ENCODE measurements around the gene AHCYL1. TPM values are rescaled to one million over a fixed set of nuclear protein-coding genes. Genes with fewer than 3 reads are reported as not detected.

Gene AHCYL1
- total and polyA plus RNA-seq, 2 donors from 2014 or later, result 103 to 125 TPM

DNA sequence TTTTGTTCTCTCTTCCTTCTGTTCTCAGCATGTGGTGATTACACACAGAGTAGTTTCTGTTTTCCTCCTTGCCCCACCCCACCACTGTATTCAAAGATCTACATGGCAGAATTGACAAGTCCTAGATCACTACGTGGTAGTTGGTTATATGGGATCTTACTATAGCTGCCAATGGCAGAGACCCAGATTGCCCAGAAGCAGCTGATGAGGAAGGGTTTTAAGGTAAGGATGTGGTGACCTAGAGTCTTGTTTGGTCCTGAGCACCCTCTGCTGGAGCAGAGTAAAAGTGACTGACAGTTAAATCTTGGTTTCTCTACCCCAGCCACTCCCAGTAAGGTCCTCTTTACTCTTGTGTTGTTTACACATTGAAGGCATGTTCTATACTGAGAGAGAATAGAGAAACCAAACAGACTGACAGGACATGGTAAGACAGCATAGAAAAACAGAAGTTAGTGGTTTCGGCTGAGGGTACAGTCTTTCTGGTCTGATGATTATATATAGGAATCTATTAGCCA, 27.0 kb downstream of the AHCYL1 start:
- Histone ChIP-seq H3K9me3 (ENCODE audit: control insufficient read depth in 2 of 3, insufficient read depth in 1 of 3, low read length in 3 of 3) (no peaks in the 10 kb centered on the region), H3K27me3 (ENCODE audit: control insufficient read depth, insufficient read depth, low read length) (no peaks in the 10 kb centered on the region), H3K27ac (ENCODE audit: low read depth in 2 of 2, low read length in 2 of 2) (no peak overlapping the region), H3K4me1 (ENCODE audit: control insufficient read depth in 2 of 3, insufficient read depth in 2 of 3, low read depth in 1 of 3, low read length in 3 of 3) (peaks cover 0 to 10% (median 4%) of the 10 kb centered on the region in 3 donors), H3K9ac (ENCODE audit: low read length in 3 of 3) (no peak overlapping the region), H3K36me3 (ENCODE audit: control insufficient read depth in 2 of 3, insufficient read depth in 3 of 3, low read length in 3 of 3) (peaks cover 22 to 68% (median 52%) of the 10 kb centered on the region in 3 donors), H3K4me3 (ENCODE audit: low read length in 3 of 3) (no peak overlapping the region)
- intact Hi-C loops (cut with DNase I), result no loop called here
- FAIRE-seq (no peak), DNase-seq (peak in 2 of 5 donors; percentile 29 to 66)
- TF ChIP-seq, protein P1, sequence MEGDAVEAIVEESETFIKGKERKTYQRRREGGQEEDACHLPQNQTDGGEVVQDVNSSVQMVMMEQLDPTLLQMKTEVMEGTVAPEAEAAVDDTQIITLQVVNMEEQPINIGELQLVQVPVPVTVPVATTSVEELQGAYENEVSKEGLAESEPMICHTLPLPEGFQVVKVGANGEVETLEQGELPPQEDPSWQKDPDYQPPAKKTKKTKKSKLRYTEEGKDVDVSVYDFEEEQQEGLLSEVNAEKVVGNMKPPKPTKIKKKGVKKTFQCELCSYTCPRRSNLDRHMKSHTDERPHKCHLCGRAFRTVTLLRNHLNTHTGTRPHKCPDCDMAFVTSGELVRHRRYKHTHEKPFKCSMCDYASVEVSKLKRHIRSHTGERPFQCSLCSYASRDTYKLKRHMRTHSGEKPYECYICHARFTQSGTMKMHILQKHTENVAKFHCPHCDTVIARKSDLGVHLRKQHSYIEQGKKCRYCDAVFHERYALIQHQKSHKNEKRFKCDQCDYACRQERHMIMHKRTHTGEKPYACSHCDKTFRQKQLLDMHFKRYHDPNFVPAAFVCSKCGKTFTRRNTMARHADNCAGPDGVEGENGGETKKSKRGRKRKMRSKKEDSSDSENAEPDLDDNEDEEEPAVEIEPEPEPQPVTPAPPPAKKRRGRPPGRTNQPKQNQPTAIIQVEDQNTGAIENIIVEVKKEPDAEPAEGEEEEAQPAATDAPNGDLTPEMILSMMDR (IDR thresholded peaks at IDR 0.05; ENCODE audit: borderline replicate concordance, extremely low read depth, insufficient read depth), result peak; percentile 48

DNA sequence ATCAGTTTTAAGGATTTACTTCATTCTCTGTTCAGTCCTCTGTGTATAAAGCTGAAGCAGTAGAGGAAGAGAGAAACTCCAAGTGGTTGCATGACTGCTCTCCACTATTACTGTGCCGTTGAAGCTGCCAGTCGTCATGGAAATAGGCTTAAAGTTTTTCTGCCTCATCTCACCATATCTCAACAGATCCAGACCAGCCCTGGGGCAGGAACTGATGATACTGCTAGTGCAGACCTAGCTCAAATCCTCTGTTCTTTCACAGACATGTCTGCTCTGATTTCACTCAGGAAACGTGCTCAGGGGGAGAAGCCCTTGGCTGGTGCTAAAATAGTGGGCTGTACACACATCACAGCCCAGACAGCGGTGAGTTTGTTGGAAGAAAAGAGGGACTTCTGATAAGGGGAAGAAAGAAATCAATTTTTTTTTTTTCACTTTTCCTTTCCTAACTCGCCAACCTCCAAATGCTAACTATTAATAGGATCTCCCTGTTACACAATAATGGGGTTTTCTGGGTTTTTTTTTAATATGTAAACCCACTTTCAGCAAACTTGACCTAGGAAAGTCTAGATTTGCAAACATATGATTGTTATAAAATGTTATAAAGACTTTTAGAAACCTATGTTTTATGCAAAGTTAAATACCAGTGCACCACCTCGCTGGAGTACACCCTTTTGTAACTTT, 27.7 kb downstream of the AHCYL1 start:
- Histone ChIP-seq H3K4me1 (ENCODE audit: control insufficient read depth in 2 of 3, insufficient read depth in 2 of 3, low read depth in 1 of 3, low read length in 3 of 3) (peaks cover 0 to 4% (median 0%) of the 10 kb centered on the region in 3 donors), H3K4me3 (ENCODE audit: low read length in 3 of 3) (no peak overlapping the region), H3K27me3 (ENCODE audit: control insufficient read depth, insufficient read depth, low read length) (no peaks in the 10 kb centered on the region), H3K9me3 (ENCODE audit: control insufficient read depth in 2 of 3, insufficient read depth in 1 of 3, low read length in 3 of 3) (no peaks in the 10 kb centered on the region), H3K9ac (ENCODE audit: low read length in 3 of 3) (no peak overlapping the region), H3K36me3 (ENCODE audit: control insufficient read depth in 2 of 3, insufficient read depth in 3 of 3, low read length in 3 of 3) (peaks cover 24 to 74% (median 57%) of the 10 kb centered on the region in 3 donors), H3K27ac (ENCODE audit: low read depth in 2 of 2, low read length in 2 of 2) (no peak overlapping the region)
- DNase-seq, result no peak
- intact Hi-C loops (cut with DNase I), result no loop called here
- TF ChIP-seq, protein P1 (IDR thresholded peaks at IDR 0.05; ENCODE audit: borderline replicate concordance, extremely low read depth, insufficient read depth), result no peak
- FAIRE-seq, result no peak

DNA sequence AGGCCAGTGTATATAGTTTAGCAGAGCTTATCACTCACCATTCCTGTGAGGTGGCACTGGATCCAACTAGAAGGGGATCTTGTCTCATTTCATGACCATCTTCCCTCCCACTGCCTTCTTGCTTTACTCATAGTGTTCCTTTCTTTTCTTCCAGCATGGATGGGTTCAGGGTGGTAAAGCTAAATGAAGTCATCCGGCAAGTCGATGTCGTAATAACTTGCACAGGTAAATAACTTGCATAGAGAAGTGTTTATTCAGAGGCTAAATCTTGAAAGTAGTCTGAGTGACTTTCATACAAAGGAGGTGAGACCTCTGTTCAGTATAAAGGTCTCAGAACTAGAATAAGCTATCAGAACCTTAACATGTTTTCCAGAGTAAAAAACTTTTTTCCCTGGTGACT, 33.2 kb downstream of the AHCYL1 start:
- intact Hi-C loops (cut with DNase I), result no loop called here
- no peak for FAIRE-seq

More for the DNA sequence above, 33.2 kb downstream of the AHCYL1 start:
- DNase-seq, result no peak
- Histone ChIP-seq H3K27ac (ENCODE audit: low read depth in 2 of 2, low read length in 2 of 2) (no peak overlapping the region), H3K4me3 (ENCODE audit: low read length in 3 of 3) (no peak overlapping the region), H3K36me3 (ENCODE audit: control insufficient read depth in 2 of 3, insufficient read depth in 3 of 3, low read length in 3 of 3) (peaks cover 30 to 85% (median 69%) of the 10 kb centered on the region in 3 donors), H3K9ac (ENCODE audit: low read length in 3 of 3) (no peak overlapping the region), H3K9me3 (ENCODE audit: control insufficient read depth in 2 of 3, insufficient read depth in 1 of 3, low read length in 3 of 3) (no peaks in the 10 kb centered on the region), H3K4me1 (ENCODE audit: control insufficient read depth in 2 of 3, insufficient read depth in 2 of 3, low read depth in 1 of 3, low read length in 3 of 3) (no peaks in the 10 kb centered on the region), H3K27me3 (ENCODE audit: control insufficient read depth, insufficient read depth, low read length) (no peaks in the 10 kb centered on the region)
- TF ChIP-seq, protein P1 (IDR thresholded peaks at IDR 0.05; ENCODE audit: borderline replicate concordance, extremely low read depth, insufficient read depth), result no peak

Data from kidney (tissue), 14 donors.